WI38 (cell line): Measurements from ENCODE around the gene KCNK15.

Experiments
- H3K4me3 ChIP-seq: 2 replicates; pipeline ENCODE4 v1.5.1; 2011; ENCODE audit warnings: low read depth, mild to moderate bottlenecking, control low read depth, low read length
- TF ChIP-seq, protein P1 (sequence below): IDR thresholded peaks from 2 replicates; pipeline ENCODE4 v1.5.1; 2012; ENCODE audit warnings: low read depth, mild to moderate bottlenecking, control low read depth, low read length

KCNK15 gene

DNA sequence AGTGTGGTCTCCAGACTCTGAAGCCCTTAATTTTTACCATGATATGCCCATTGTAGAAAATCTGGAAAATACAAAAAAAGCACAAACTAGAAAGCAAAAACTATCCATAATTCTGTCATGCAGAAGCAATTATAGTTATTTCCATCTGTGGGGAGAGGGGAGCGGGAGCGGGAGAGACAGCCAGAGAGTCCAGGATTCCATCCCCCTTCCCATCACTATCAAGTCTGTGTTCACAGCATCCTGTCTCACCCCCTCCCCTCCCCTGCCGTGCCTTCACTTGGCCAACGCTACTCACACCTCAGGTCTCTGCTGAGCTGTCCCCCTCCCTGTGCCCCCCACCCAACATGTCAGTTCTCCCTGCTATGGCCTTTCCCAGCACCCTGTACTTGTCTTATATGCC is 50.2 kb downstream of the KCNK15 start:
- TF ChIP-seq, protein P1, sequence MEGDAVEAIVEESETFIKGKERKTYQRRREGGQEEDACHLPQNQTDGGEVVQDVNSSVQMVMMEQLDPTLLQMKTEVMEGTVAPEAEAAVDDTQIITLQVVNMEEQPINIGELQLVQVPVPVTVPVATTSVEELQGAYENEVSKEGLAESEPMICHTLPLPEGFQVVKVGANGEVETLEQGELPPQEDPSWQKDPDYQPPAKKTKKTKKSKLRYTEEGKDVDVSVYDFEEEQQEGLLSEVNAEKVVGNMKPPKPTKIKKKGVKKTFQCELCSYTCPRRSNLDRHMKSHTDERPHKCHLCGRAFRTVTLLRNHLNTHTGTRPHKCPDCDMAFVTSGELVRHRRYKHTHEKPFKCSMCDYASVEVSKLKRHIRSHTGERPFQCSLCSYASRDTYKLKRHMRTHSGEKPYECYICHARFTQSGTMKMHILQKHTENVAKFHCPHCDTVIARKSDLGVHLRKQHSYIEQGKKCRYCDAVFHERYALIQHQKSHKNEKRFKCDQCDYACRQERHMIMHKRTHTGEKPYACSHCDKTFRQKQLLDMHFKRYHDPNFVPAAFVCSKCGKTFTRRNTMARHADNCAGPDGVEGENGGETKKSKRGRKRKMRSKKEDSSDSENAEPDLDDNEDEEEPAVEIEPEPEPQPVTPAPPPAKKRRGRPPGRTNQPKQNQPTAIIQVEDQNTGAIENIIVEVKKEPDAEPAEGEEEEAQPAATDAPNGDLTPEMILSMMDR, result no peak
- H3K4me3 ChIP-seq, result no peak overlapping the region

- TF ChIP-seq, protein P1, result no peak
- H3K4me3 ChIP-seq, result no peak overlapping the region
These were observed 50.6 kb downstream of the KCNK15 start for GRCh38 chr20:44796311-44796710.

DNA sequence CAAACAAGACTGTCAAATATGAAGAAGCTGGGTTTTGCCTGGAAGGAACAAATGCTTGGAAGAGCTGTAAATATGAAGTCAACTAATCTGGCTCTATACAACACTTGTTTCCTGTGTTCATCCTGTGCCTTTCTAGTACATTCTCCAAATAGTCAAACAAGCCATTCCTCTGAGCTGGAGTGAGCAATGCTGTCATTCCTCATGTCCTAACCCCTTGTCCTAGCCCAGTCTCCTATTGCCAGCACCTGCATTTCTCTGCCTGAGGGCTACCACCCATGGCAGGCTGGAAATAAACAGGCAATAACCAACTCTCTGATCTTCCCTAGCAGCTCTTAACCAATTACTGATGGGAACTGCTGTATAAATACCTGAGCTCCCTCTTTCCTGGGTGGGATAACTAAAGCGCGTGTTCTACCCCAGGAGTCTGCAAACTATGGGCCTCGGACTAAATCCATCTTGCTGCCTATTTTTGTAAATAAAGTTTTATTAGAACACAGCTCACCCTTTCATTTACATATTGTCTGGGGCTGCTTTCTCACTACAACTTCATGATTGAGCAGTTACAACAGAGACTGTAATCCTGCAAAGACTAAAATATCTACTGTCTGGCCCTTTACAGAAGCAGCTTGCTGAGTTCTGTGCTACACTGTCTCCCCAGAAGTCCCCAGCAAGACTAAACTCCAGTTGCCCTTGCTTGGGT is 51.2 kb downstream of the KCNK15 start:
- TF ChIP-seq, protein P1, result no peak
- H3K4me3 ChIP-seq, result no peak overlapping the region

DNA sequence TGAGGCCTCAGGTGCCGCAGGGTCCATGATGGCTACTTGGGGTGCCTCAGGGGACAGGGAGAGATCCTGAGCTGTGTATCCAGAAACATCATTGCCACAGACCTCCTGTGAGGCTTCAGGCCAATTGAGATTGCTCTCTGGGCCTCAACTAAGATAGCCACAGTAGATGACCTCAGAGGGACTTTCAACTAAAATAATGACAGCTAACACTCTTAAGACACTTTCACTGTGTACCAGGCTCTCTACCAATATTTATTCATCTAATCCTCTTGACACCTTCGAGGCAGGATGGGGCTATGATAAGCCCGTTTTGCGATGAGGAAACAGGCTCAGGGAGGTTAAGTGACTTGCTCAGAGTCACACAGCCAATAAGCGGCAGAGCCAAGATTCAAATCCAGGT is 54.0 kb downstream of the KCNK15 start:
- no peak overlapping the region for H3K4me3 ChIP-seq
- TF ChIP-seq, protein P1, result no peak

GRCh38 chr20:44800391-44801046 is 54.9 kb downstream of the KCNK15 start:
- TF ChIP-seq, protein P1, result peak; percentile 13; the same call in 1 of the 2 replicates
- no peak overlapping the region for H3K4me3 ChIP-seq
